Measurements from ENCODE around the gene ENC1. TPM values are rescaled to one million over a fixed set of nuclear protein-coding genes. Genes with fewer than 3 reads are reported as not detected.

Gene ENC1
- total and polyA plus RNA-seq, 10 of the 15 experiments (the other 5 are each of a cell fraction or from before 2014, with no cell fraction given) = 8.2 to 55.5 (median 32.1) TPM

- TF ChIP-seq ESRRA (IDR thresholded peaks at IDR 0.05; ENCODE audit: low read length) = no peak
- no peak for TF ChIP-seq CBX3 (IDR thresholded peaks at IDR 0.05; ENCODE audit: borderline replicate concordance, low read depth)
- no peak for TF ChIP-seq HDGF (IDR thresholded peaks at IDR 0.05)
- no peak for TF ChIP-seq RB1 (IDR thresholded peaks at IDR 0.05; ENCODE audit: borderline replicate concordance)
- no peak for TF ChIP-seq NFXL1 (IDR thresholded peaks at IDR 0.05; ENCODE audit: borderline replicate concordance)
- TF ChIP-seq MTA2 (IDR thresholded peaks at IDR 0.05; ENCODE audit: low read depth) = no peak
- 0 out of 2 replicates have a peak, but pooled peaks have one; percentile 28 for TF ChIP-seq GABPA (IDR thresholded peaks at IDR 0.05; ENCODE audit: low read depth)
- TF ChIP-seq TBL1XR1 (IDR thresholded peaks at IDR 0.05; ENCODE audit: low read depth, low read length) = peak; percentile 59; the same call in 1 of the 2 replicates
- no peak for TF ChIP-seq HDAC2 (IDR thresholded peaks at IDR 0.05)
- TF ChIP-seq ZNF217 (IDR thresholded peaks at IDR 0.05) = 0 out of 2 replicates have a peak, but pooled peaks have one; percentile 22
- TF ChIP-seq NFIC (IDR thresholded peaks at IDR 0.05; ENCODE audit: low read depth, low read length) = peak; percentile 36; the same call in 1 of the 2 replicates
- TF ChIP-seq MAX (IDR thresholded peaks at IDR 0.05; ENCODE audit: low read depth, low read length) = no peak
- TF ChIP-seq ELK1 (IDR thresholded peaks at IDR 0.05; ENCODE audit: low read depth, low read length) = no peak
- TF ChIP-seq, protein P1, sequence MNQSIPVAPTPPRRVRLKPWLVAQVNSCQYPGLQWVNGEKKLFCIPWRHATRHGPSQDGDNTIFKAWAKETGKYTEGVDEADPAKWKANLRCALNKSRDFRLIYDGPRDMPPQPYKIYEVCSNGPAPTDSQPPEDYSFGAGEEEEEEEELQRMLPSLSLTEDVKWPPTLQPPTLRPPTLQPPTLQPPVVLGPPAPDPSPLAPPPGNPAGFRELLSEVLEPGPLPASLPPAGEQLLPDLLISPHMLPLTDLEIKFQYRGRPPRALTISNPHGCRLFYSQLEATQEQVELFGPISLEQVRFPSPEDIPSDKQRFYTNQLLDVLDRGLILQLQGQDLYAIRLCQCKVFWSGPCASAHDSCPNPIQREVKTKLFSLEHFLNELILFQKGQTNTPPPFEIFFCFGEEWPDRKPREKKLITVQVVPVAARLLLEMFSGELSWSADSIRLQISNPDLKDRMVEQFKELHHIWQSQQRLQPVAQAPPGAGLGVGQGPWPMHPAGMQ (IDR thresholded peaks at IDR 0.05; ENCODE audit: borderline replicate concordance) = no peak
- no peak for TF ChIP-seq EED (IDR thresholded peaks at IDR 0.05; ENCODE audit: low read depth)
- TF ChIP-seq RUNX3 (IDR thresholded peaks at IDR 0.05; ENCODE audit: low read length) = peak; percentile 87
- TF ChIP-seq FOXM1 (IDR thresholded peaks at IDR 0.05; ENCODE audit: low read depth, low read length) = peak; percentile 72; the same call in 1 of the 2 replicates
- peak; percentile 64 for TF ChIP-seq SKIL (IDR thresholded peaks at IDR 0.05; ENCODE audit: low read depth, poor library complexity, severe bottlenecking)
- TF ChIP-seq NR2F1 (conservative IDR thresholded peaks at IDR 0.05) = no peak
- TF ChIP-seq MTA3 (IDR thresholded peaks at IDR 0.05; ENCODE audit: borderline replicate concordance, low read length) = no peak
- peak; percentile 42; the same call in 1 of the 2 replicates for TF ChIP-seq ZNF24 (IDR thresholded peaks at IDR 0.05)
- TF ChIP-seq REST (IDR thresholded peaks at IDR 0.05; ENCODE audit: low read depth, low read length) = no peak
- no peak for TF ChIP-seq STAT1 (conservative IDR thresholded peaks at IDR 0.05)
- TF ChIP-seq IKZF2 (IDR thresholded peaks at IDR 0.05) = no peak
Observed at GRCh38 chr5:74638970-74639806, 1.3 kb downstream of the ENC1 start (continued).

Data from GM12878 (cell line).